HEK293T (cell line): ENCODE results near the gene TRIM41.

Experiments used
- CTCF ChIA-PET: fragments of 350-600 bp; formaldehyde crosslinking; extraction: SDS; loops from one replicate; lab custom pipeline; 2021; ENCODE audit warnings: antibody characterized with exemption, inconsistent platforms; lab: Yijun Ruan, JAX
- POLR2A ChIA-PET: fragments of 350-600 bp; formaldehyde crosslinking; extraction: SDS; loops from one replicate; lab custom pipeline; 2020; ENCODE audit warnings: antibody characterized with exemption, inconsistent platforms; lab: Yijun Ruan, JAX
- DNase-seq: peaks from one replicate; pipeline ENCODE4 v3.0.0; 2012; ENCODE audit warnings: mixed read lengths; ENCODE audit errors: extremely low spot score
- ARNT ChIP-seq: fragments of 450-650 bp; IDR thresholded peaks from 2 replicates; pipeline ENCODE4 v1.6.1; 2017; ENCODE audit warnings: mild to moderate bottlenecking
- BHLHE40 ChIP-seq: fragments of 450-650 bp; IDR thresholded peaks from 2 replicates; pipeline ENCODE4 v1.6.1; 2016; ENCODE audit warnings: mild to moderate bottlenecking, moderate library complexity, borderline replicate concordance
- CTBP1 ChIP-seq: fragments of 450-650 bp; IDR thresholded peaks from 2 replicates; pipeline ENCODE4 v1.6.1; 2016; ENCODE audit warnings: borderline replicate concordance
- ELF4 ChIP-seq: fragments of 450-650 bp; IDR thresholded peaks from 2 replicates; pipeline ENCODE4 v1.6.1; 2017; ENCODE audit warnings: antibody characterized with exemption
- FOXA1 ChIP-seq: fragments of 450-650 bp; IDR thresholded peaks from 2 replicates; pipeline ENCODE4 v1.6.1; 2016; ENCODE audit warnings: mild to moderate bottlenecking
- FOXK2 ChIP-seq: fragments of 450-650 bp; IDR thresholded peaks from 2 replicates; pipeline ENCODE4 v1.6.1; 2016; ENCODE audit warnings: mild to moderate bottlenecking
- FOXM1 ChIP-seq: fragments of 450-650 bp; IDR thresholded peaks from 2 replicates; pipeline ENCODE4 v1.6.1; 2017; ENCODE audit warnings: mild to moderate bottlenecking, borderline replicate concordance
- HDGF ChIP-seq: fragments of 450-650 bp; IDR thresholded peaks from 2 replicates; pipeline ENCODE4 v1.6.1; 2017; ENCODE audit warnings: antibody characterized with exemption, borderline replicate concordance
- L3MBTL2 ChIP-seq: fragments of 450-650 bp; conservative IDR thresholded peaks from 2 replicates; pipeline ENCODE4 v1.6.1; 2016; ENCODE audit warnings: mild to moderate bottlenecking
- LEF1 ChIP-seq: fragments of 450-650 bp; IDR thresholded peaks from 2 replicates; pipeline ENCODE4 v1.6.1; 2017; ENCODE audit warnings: mild to moderate bottlenecking, borderline replicate concordance
- NFRKB ChIP-seq: fragments of 450-650 bp; IDR thresholded peaks from 2 replicates; pipeline ENCODE4 v1.6.1; 2016; ENCODE audit warnings: mild to moderate bottlenecking, moderate library complexity
- SP1 ChIP-seq: fragments of 450-650 bp; IDR thresholded peaks from 2 replicates; pipeline ENCODE4 v1.6.1; 2017
- SUZ12 ChIP-seq: fragments of 450-650 bp; IDR thresholded peaks from 2 replicates; pipeline ENCODE4 v1.6.1; 2016; ENCODE audit warnings: mild to moderate bottlenecking
- TARDBP ChIP-seq: fragments of 450-650 bp; IDR thresholded peaks from 2 replicates; pipeline ENCODE4 v1.6.1; 2016
- ZNF384 ChIP-seq: fragments of 450-650 bp; IDR thresholded peaks from 2 replicates; pipeline ENCODE4 v1.6.1; 2016
- TF ChIP-seq, protein P1 (sequence below): fragments of 450-650 bp; IDR thresholded peaks from 2 replicates; pipeline ENCODE4 v1.6.1; 2016

The TRIM41 gene

DNA sequence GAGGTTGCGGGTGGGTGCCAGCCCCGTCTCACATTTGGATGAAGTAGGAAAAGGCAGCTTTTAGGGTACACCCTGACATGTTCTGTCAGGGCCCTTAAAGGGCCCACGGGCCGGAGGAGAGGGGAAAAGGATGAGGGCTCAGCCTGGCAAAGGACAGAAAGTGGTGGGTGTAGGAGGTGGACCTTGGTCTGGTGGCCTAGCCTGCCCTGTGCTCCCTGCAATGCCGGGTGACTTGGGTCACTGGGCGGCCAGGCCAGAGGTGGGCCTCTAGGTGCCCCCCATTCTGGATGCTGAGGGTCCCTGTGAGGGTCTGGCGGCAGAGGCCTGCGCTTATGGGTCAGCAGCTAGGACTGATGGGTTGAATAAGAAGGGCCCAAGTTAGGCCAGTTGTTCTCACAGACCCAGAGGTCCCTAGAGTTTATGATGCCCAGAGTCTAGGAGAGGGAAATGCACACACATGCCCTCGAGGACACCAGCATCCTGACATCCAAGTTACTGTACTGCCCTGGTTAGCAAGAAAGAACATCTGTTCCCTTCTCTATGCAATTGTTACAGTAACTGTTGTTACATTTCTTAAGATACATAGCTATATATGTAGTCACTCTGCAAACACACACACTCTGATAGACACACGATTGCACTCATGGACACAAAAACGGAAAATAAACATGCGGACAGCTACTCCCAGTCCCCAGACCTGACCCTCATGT lies 30.6 kb upstream of the TRIM41 start:
- DNase-seq: no peak
- TF ChIP-seq FOXK2 (no peak), SP1 (no peak), FOXA1 (no peak)
- CTCF ChIA-PET: interaction anchor here (0.8 to 1.5 kb wide), 2 partner anchors 12 to 14 kb away, joined by 3 to 7 read pairs; partner anchors contain the start of gene TRIM7
- POLR2A ChIA-PET: interaction anchor here (1.0 to 8.8 kb wide), 11 partner anchors 13 to 55 kb away, joined by 3 to 164 read pairs (median 7); partner anchors contain the start of genes RACK1, TRIM41 and TRIM7

DNA sequence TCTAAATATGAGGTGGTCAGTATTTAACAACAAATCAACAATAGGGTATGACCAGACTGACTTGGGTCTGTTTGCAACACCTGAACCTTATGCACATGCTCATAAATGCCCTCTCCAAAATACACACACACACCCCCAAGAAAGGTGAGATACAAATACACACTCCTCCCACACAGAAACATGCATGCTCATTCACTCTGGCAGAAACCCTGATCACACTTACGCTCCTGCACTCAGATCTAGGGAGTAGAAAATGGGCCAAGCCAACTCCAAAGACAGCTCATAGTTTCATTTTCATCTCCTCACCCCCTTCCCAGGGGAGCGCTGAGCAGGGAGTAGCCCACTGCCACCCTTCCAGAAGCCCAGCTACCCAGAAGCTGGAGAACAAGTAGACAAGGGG lies 29.4 kb upstream of the TRIM41 start:
- TF ChIP-seq ELF4 (no peak), SUZ12 (no peak), ZNF384 (no peak), TARDBP (no peak), L3MBTL2 (no peak), BHLHE40 (no peak), ARNT (no peak), FOXA1 (no peak), CTBP1 (no peak), FOXK2 (no peak)
- no peak for DNase-seq
- CTCF ChIA-PET: interaction anchor here (0.6 kb wide), 1 partner anchor 13 kb away, joined by 3 read pairs; no protein-coding TSS in a partner anchor
- POLR2A ChIA-PET: interaction anchor here (1.1 to 8.8 kb wide), 3 partner anchors 12 to 30 kb away, joined by 3 to 164 read pairs (median 4); partner anchors contain the start of gene TRIM7

DNA sequence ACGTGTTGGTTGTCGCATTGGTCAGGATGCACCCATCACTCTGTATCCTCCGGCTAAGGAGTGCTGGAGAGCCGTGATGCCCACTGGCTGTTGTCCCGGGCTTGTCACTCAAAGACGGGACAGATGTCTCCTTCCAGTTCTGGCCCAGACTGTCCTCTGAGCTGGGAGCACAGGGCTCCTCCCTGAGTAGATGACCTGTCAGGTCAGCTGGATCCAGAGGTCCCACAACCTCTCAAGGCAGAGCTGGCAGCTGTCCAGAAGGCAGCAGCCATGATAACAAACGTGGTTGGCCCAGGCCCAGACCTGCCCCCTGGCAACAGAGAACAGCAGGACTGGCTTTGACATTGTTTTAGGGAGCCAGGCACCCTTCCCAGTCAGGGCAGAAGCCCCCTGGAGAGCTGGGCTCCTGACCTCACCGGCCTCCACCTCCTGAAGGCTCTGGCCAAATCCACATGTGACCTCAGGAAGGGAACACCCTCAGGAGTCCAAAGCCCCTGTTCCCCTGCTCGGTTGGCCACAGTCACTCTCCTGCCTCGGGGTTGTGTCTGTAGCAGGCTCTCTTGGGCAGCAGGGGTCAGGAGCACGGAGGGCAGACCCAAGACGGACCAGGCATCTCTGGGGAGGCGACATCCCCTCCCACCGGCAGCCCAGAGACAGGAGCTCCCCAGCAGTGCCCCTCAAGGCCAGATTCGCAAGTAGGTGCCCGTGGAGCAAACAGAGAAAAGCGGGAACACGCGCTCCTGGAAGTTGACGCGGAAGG lies 28.4 kb upstream of the TRIM41 start:
- ChIA-PET CTCF (no interaction called here), POLR2A (interaction anchor here (1.1 to 8.8 kb wide), 3 partner anchors 10 to 29 kb away, joined by 3 to 164 read pairs (median 4); partner anchors contain the start of gene TRIM7)
- DNase-seq: no peak
- TF ChIP-seq LEF1 (no peak), SUZ12 (no peak), TARDBP (no peak), ARNT (no peak), FOXA1 (no peak), NFRKB (no peak), FOXK2 (no peak), BHLHE40 (no peak), CTBP1 (no peak), ZNF384 (no peak), FOXM1 (no peak)
- TF ChIP-seq, protein P1, sequence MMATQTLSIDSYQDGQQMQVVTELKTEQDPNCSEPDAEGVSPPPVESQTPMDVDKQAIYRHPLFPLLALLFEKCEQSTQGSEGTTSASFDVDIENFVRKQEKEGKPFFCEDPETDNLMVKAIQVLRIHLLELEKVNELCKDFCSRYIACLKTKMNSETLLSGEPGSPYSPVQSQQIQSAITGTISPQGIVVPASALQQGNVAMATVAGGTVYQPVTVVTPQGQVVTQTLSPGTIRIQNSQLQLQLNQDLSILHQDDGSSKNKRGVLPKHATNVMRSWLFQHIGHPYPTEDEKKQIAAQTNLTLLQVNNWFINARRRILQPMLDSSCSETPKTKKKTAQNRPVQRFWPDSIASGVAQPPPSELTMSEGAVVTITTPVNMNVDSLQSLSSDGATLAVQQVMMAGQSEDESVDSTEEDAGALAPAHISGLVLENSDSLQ: no peak

DNA sequence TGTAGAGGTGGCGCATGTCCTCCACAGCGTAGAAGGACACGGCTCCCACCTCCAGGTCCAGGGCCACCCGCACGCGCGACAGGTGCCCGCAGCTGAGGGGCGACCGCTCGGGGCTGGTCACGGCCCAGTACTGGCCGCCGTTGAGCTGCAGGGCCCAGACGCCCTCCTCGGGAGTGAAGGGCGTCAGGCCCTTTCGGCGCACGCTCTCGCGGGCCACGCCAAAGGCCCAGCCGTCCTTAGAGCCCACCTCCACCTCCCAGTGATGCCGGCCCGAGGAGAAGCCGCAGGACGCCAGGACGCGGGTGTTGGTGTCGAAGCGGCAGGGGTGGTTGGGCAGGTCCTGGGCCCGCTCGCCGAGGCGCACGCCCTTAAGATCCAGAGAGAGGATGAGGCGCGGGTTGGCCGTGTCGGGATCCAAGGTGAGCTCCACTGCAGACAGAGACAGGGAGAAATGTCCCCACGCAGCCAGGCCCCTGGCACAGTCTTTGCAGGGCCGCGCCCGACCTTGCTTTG lies 27.8 kb upstream of the TRIM41 start:
- POLR2A ChIA-PET: no interaction called here
- DNase-seq: no peak
- TF ChIP-seq SUZ12 (no peak), FOXA1 (no peak), LEF1 (no peak), SP1 (no peak), FOXK2 (no peak), ARNT (no peak), CTBP1 (no peak), ELF4 (no peak), TARDBP (no peak), NFRKB (no peak), HDGF (no peak), BHLHE40 (no peak), FOXM1 (no peak), ZNF384 (no peak), L3MBTL2 (no peak)
- TF ChIP-seq, protein P1: no peak
- CTCF ChIA-PET: interaction anchor here (0.6 kb wide), 1 partner anchor 1659 kb away, joined by 3 read pairs; no protein-coding TSS in a partner anchor

DNA sequence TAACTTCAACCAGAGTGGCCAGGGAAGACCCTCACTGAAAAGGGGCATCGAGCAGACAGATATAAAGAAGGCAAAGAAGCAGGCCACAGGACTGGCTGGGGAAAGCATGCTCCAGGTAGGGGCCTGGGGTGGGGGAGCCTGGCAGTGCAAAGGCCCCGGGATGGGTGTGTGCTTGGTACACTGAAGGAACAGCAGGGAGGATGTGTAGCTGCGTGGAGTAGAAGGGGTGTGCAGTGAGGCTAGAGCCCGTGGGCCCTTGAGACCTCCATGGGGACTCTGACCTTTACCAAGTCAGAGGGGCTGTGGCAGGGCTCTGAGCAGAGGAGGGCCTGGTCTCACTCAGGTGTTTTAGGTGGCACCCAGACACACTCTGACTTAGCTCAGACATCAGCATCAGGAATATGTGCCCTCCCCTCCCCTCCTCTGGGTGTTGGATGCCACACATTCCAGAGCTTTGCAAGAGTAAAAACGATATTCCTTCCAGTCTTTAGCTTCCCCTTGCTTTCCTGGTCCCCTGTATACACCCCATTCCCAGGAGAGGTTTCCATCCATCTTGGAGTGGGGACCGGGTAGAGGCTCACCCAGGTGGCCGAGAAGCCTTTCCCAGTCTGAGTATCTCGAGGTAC lies 25.6 kb upstream of the TRIM41 start:
- ChIA-PET POLR2A (interaction anchor here (1.5 to 2.2 kb wide), 2 partner anchors 47 to 48 kb away, joined by 3 to 6 read pairs; partner anchors contain the start of gene RACK1), CTCF (interaction anchor here (1.1 to 2.0 kb wide), 2 partner anchors 10 to 13 kb away, joined by 5 to 8 read pairs; no protein-coding TSS in a partner anchor)
- TF ChIP-seq FOXA1: no peak
- DNase-seq: no peak

DNA sequence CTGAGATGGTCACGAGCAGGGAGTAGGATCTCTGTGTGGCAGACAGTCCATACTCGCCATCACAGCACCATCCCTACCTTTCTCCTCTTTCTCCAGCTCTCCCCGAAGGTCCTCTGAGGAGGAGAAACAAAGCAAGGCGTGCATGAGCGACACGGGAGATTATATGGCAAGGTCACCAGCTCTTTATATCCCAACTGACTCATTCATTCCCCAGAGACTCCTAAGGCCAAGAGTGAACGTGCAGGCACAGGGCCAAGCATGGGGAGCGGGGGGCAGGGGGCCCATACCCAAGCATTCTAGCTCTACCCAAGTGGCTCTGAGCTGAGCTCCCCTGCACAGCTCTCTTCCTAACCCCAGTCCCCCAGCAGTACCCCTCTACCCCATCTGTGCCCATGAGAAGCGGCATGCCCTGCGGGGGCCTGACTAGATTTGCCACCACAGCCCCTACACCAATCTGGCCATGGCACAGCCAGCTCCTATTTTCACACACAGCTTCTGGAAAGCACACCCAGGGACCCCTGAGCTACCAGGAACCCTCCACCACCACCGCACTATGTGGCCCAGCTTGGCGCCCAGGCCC lies 24.9 kb upstream of the TRIM41 start:
- TF ChIP-seq SP1: no peak
- no peak for TF ChIP-seq ZNF384
- TF ChIP-seq L3MBTL2: no peak
- no peak for TF ChIP-seq LEF1
- TF ChIP-seq FOXM1: no peak
- TF ChIP-seq FOXA1: no peak
- no peak for TF ChIP-seq HDGF
- no peak for TF ChIP-seq BHLHE40
- TF ChIP-seq, protein P1: no peak
- no peak for TF ChIP-seq FOXK2
- no peak for TF ChIP-seq ARNT
- TF ChIP-seq ELF4: no peak
- no peak for TF ChIP-seq SUZ12
- no peak for TF ChIP-seq CTBP1
- TF ChIP-seq TARDBP: no peak
- ChIA-PET POLR2A (interaction anchor here (1.5 to 2.2 kb wide), 2 partner anchors 46 to 47 kb away, joined by 3 to 6 read pairs; partner anchors contain the start of gene RACK1), CTCF (interaction anchor here (1.1 to 2.0 kb wide), 2 partner anchors 9 to 13 kb away, joined by 5 to 8 read pairs; no protein-coding TSS in a partner anchor)
- no peak for DNase-seq
